ENCODE data around the gene RALGDS.

The RALGDS gene

DNA sequence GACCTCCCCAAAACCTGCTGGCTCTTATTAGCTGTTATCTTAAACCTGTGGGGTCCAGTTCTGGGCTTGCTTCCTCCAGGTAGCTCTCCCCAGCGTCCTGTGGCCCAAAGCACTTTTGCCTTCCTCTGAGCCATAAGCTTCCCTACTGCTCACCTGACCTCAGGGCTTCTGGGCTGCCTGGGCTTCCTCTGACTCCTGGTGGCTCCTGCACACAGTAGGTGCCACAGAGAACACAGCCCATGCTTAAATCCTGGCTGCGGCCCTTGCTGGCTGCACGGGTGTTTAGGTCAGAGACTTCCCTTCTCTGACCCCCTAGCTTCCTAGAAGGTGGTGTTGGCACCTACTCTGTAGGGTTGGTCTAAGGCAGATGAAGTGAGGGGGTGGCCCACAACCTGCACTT lies 2.5 kb downstream of the RALGDS start:
- no peak for DNase-seq

GRCh38 chr9:133118179-133118520 lies 2.9 kb downstream of the RALGDS start:
- no peak for DNase-seq

DNA sequence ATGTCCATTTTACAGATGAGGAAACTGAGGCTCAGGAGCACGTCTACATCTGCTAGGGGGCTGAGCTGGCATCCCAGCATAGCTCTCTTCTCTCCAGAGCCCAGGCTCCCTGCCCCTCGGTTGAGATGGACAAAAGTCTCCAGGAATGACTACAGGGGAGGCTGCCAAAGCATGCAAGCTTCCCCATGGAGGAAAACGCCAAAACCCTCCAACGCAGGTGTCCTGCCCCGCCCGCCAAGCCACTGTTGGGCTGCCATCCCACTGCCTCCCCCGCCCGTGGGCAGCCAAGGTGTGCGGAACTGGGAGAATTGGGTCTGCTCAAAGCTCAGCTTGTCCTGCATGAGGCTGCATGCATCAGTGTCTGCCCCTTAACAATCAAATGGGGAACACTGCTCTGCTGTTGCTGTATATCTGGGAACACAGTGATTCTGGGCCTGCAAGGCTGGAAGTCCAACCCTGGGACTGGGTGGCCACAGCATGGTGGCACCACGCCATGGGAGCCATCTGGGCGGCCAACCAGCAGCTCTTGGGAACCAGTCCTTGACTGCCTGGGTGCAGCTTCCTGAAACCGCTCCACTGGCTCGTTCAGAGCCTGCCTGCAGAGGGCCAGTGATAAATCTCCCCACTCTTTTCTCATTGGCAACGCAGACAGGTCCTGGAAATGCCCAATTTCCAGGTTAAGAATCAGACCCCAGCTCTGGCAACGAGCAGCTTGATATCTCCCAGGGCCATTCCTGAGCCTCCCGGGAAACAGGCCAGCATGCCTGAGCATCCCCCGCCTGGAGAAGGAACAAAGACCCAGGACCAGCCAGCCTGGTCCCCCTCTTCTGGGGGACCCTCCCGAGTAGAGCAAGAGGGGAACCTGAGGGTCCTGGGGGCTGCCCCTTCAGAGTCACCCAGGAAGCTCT lies 3.5 kb downstream of the RALGDS start:
- peak; percentile 35 for DNase-seq

DNA sequence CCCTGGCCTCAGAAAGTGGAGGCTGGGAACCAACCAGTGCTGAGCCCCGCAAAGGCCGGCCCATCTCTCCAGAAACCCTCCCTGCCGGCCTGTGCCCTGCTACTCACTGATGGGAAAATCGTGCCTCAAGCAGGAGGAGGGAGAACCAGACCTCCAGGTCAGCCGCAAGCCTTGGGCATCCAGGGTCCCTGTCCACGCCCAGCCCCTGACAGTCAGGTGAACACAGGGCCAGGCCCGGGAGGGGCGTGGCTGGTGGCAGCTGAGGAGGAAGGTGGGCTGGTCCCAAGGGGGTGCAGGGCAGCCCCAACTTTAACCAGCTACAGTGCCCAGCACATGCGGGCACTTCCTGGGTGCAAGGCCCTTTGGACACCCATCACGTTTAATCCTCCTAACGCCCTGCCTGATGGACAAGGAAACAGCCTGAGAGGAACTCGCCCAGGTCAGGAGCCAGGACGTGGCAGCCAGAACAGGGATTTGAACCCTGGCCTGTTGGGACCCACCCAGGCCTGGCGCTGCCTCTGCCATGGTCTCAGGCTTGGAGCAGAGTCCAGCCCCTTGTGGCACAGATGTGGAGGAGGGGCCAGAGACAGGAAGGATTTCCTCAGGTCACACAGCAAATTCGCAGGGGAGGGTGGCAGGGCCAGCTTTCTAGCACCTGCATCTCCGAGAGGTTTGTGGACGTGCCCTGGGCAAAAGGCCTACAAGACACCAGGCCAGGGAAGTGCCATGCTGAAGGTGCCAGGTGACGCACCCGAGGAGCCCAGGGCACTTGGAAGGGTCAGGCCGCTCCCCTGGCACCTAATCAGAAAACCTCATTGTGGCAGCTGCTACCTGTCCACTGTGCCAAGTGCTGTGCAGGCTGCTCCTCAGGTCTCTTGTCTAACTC lies 4.5 kb downstream of the RALGDS start:
- DNase-seq: no peak

- DNase-seq: no peak
These were observed 5.3 kb downstream of the RALGDS start for GRCh38 chr9:133115604-133116345.

DNA sequence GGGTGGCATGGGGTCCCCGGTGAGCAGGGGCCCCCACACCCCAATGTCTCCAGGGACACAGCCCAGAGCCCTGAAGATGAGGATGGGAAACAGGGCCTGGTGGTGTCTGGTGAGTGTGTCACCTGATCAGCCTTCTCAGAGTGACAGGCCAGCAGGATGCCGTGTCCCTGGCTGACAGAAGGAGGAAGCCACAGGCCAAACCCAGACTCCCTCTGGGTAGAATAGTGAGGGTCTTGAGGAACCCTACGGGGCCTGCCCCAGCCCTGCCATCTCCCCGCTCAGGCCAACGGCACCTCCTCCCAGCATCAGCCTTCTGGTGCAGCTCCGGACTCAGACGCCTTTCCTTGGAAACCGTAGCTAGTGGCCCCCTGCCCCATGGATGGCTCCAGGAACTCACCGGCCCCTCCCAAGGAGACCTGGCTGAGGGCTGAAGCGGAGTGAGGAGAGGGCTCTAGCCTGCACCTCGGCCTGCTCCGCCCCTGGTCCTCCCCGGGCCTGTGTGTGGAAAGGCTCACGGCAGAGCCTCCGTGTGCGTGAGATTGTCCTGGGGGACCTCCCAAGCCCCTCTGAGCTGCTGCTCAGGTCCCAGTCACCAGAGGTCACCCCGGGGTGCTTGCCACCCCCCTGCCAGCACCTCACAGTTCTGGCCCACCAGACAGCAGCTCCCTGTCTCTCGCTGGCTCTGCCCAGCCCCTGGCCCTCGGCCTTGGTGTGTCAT lies 6.0 kb downstream of the RALGDS start:
- DNase-seq: peak; percentile 56

DNA sequence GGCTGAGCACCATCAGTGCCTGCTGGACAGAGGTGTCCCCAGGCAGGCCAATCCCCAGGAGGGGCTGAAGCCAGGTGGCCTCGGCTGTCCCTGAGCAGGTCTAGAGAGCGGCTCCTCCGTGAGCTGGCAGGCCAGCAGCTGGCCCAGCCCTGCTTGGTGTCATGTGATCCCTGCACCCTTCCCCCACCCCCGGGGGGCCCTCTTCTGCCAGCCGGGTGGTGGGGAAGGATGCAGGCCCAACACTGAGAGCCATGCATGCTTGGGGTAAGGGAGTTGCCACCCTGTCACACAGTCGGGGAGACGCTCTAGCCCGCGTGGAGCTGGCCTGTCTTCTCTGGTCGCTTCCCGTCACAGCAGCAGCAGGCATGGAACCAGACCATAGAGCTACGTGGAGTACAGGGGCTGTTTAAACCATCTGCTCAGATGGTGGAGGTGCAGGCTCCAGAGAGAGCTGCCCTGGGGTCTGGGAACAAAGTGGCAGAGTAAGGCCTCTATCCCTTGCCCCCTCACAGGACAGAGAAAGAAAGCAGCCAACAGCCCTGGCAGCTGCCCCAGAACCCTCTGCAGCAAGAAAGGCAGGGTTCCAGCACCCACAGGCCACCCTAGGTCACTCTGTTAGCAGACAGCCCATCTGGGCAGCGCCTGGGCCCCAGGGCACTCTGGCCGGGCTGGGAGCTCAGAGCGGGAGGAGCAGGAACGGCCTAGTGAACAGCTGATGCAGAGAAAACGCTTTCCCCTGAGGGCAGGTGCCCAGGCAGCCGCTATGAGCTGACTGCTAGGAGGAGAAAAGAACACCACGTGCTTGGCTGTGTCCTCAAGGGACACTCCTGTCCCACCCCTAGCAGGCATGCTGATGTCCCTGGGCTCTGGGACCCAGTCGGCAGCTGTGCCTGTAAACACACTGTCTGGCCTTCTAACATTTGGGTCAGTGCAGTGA lies 6.8 kb downstream of the RALGDS start:
- DNase-seq: peak; percentile 50

GRCh38 chr9:133113163-133113948 lies 7.7 kb downstream of the RALGDS start:
- DNase-seq: no peak

DNA sequence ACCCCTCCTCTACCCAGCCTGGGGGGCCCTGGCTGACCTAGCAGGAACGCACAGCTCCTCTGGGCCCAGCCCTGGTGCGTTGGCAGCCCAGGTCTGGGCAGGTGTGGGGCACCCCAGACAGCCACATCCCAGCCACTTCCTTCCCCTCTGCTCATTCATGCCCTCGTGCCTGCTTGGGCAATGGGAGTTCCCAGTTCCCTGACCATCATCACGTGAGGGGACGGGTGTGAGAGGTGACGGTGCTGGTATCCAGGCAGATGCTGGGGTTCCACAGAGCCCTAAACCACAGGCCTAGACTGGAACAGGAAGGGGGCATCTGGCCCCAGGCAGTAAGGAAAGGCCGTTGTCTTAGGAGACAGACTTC lies 8.4 kb downstream of the RALGDS start:
- DNase-seq: peak; percentile 76

- DNase-seq: no peak
These were observed 9.0 kb downstream of the RALGDS start for GRCh38 chr9:133111808-133112662.

GRCh38 chr9:133109931-133110650 lies 10.9 kb downstream of the RALGDS start:
- no peak for DNase-seq

GRCh38 chr9:133108794-133109641 lies 12.0 kb downstream of the RALGDS start:
- DNase-seq: no peak

- DNase-seq: no peak
These were observed 12.9 kb downstream of the RALGDS start for GRCh38 chr9:133107961-133108793.

DNA sequence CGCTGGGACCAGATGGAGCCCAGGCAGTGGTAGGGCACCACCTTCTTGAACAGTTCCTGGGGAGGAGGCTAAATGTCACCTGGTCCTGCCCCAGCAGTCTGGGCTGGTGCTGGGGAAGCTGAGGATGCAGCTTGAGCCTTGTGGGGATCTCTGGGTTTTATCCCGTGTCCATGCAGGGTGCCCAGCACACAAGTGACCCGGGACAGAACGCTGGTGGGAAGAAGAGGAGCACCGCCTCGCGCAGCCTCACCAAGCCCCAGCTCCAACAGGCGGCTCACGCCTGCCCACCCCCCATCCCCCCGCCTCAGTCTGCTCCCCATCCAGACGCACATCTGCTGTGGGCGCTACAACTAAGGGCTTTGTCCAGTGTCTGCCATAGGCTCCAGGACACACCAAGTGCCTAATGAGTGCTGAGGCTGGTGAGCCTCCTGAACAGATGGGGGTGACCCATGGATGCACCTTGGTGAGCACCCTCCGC lies 13.8 kb downstream of the RALGDS start:
- no peak for DNase-seq

DNA sequence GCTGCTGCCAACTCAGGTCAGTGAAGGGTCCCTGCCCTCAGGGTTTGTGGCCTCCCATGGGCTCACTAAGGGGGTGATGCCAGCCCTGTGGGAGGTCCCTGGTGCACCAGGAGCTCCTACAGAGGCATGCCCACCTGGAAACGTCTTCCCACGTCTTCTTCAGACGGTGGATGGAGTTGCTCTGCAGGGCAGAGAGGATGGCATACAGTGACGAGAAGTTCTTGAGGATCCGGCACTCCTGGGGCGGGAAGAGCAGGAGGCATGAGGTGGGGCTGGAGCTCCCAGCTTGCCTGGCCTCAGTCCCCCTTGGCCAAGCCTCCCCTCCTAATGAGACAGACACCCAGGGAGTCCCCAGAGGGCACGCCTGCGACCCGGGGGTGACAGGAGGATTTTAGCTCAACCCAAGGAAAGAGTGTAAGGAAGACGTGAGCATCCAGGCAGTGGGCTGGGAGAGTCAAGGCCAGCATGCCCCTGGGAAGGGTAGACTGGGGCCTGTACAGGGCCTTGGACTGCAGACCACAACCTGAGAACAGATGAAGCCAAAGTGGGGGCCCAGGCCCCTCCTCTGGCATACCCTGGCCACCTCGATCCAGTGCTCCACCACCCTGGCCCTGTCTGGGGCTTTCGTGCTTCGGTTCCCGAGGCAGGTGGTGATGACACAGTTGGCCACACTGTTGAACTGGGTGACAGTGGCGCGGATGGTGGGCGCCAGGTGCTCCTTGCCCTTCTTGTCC lies 14.4 kb downstream of the RALGDS start:
- no peak for DNase-seq

DNA sequence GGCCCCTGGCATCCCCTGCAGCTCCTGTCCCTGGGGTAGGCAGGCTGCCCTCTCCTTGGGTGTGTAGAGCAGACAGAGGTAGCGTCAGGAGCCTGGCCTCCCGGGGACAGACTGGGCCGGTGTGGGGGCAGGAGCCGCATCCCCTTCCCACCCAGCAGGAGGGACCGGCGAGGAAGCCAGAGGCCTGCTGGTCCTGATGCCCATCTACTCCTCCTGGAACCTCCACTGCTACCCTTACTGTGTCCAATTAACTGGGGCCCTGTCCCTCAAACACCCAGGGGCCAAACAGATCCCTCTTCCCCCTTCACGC lies 15.6 kb downstream of the RALGDS start:
- DNase-seq: no peak
